Muscle of arm (tissue), 12 donors: ENCODE measurements around the gene FARS2. TPM values are rescaled to one million over a fixed set of nuclear protein-coding genes. Genes with fewer than 3 reads are reported as not detected.
"Not testable (repeated sequence)": the region's sequence is repeated elsewhere in the genome, so short reads cannot be mapped to it uniquely, and the experiment has no call there.

ENCODE experiments used
- DNase-seq: peaks from one replicate; pipeline ENCODE4 v3.0.0-alpha.2; 2013
- polyA plus RNA-seq, 12 donors: library from polyadenylated mRNA; unstranded; fragments of 120-200 nt; gene quantifications; one replicate each; pipeline ENCODE4 v1.2.1, GENCODE V29; 2013; ENCODE audit not compliant: insufficient read length in 12 of 12

Gene FARS2
- polyA plus RNA-seq, 12 donors, result 7.1 to 16.5 (median 10.8) TPM; not detected in 1

GRCh38 chr6:5531853-5532375 lies 270.6 kb downstream of the FARS2 start:
- DNase-seq, result no peak

- DNase-seq, result no peak
Measured at GRCh38 chr6:5532941-5533340, 271.6 kb downstream of the FARS2 start.

- DNase-seq, result no peak
Measured at GRCh38 chr6:5534643-5535042, 273.3 kb downstream of the FARS2 start.

- DNase-seq, result no peak
Measured at GRCh38 chr6:5536644-5537043, 275.3 kb downstream of the FARS2 start.

- DNase-seq, result no peak
Measured at GRCh38 chr6:5537132-5537531, 275.8 kb downstream of the FARS2 start.

- DNase-seq, result no peak
Measured at GRCh38 chr6:5537967-5538366, 276.7 kb downstream of the FARS2 start.

GRCh38 chr6:5540370-5540769 lies 279.1 kb downstream of the FARS2 start:
- DNase-seq, result no peak

GRCh38 chr6:5541025-5541424 lies 279.7 kb downstream of the FARS2 start:
- no peak for DNase-seq

- no peak for DNase-seq
Measured at GRCh38 chr6:5541751-5542432, 280.6 kb downstream of the FARS2 start.

- no peak for DNase-seq
Measured at GRCh38 chr6:5547556-5547955, 286.2 kb downstream of the FARS2 start.

GRCh38 chr6:5550631-5551030 lies 289.3 kb downstream of the FARS2 start:
- DNase-seq, result no peak

GRCh38 chr6:5552243-5552642 lies 290.9 kb downstream of the FARS2 start:
- DNase-seq, result no peak

GRCh38 chr6:5553767-5554166 lies 292.5 kb downstream of the FARS2 start:
- no peak for DNase-seq

- DNase-seq, result no peak
Measured at GRCh38 chr6:5554226-5554625, 292.9 kb downstream of the FARS2 start.

GRCh38 chr6:5556011-5556410 lies 294.7 kb downstream of the FARS2 start:
- DNase-seq, result no peak

- DNase-seq, result no peak
Measured at GRCh38 chr6:5557506-5557905, 296.2 kb downstream of the FARS2 start.

- no peak for DNase-seq
Measured at GRCh38 chr6:5559651-5560050, 298.3 kb downstream of the FARS2 start.

- no peak for DNase-seq
Measured at GRCh38 chr6:5562277-5562676, 301.0 kb downstream of the FARS2 start.

GRCh38 chr6:5563086-5563485 lies 301.8 kb downstream of the FARS2 start:
- no peak for DNase-seq

GRCh38 chr6:5564746-5565145 lies 303.4 kb downstream of the FARS2 start:
- not testable (repeated sequence) for DNase-seq

GRCh38 chr6:5565971-5566370 lies 304.7 kb downstream of the FARS2 start:
- no peak for DNase-seq

- no peak for DNase-seq
Measured at GRCh38 chr6:5566718-5567117, 305.4 kb downstream of the FARS2 start.

GRCh38 chr6:5567352-5567751 lies 306.0 kb downstream of the FARS2 start:
- no peak for DNase-seq

- no peak for DNase-seq
Measured at GRCh38 chr6:5567890-5568289, 306.6 kb downstream of the FARS2 start.
